GM18858 (cell line): ENCODE results near the gene CDKN2A.
A peak's percentile ranks its signal among the peaks of the same experiment; 100 is the strongest.

Experiments
- ATAC-seq: cut with Tn5 transposase; IDR thresholded peaks from one replicate; pipeline ENCODE4 v1.9.1; 2021; ENCODE audit not compliant: unreplicated experiment

Gene CDKN2A

GRCh38 chr9:21993893-21994555, at the start of gene CDKN2A:
Gene CDKN2A (minus strand): TSS chr9:21994392.
- ATAC-seq: peak; percentile 22

GRCh38 chr9:22043928-22044327, 49.7 kb upstream of the CDKN2A start:
- no peak for ATAC-seq

GRCh38 chr9:22041775-22042174, 47.6 kb upstream of the CDKN2A start:
- ATAC-seq: no peak

GRCh38 chr9:22041344-22041743, 47.2 kb upstream of the CDKN2A start:
- ATAC-seq: no peak

GRCh38 chr9:22040760-22041159, 46.6 kb upstream of the CDKN2A start:
- no peak for ATAC-seq

- ATAC-seq: no peak
Observed at GRCh38 chr9:22039258-22039657, 45.1 kb upstream of the CDKN2A start.

GRCh38 chr9:22037954-22038690, 43.9 kb upstream of the CDKN2A start:
- no peak for ATAC-seq

- ATAC-seq: no peak
Observed at GRCh38 chr9:22036866-22037626, 42.9 kb upstream of the CDKN2A start.

- ATAC-seq: no peak
Observed at GRCh38 chr9:22035591-22036011, 41.4 kb upstream of the CDKN2A start.

- ATAC-seq: no peak
Observed at GRCh38 chr9:22033012-22033630, 38.9 kb upstream of the CDKN2A start.

GRCh38 chr9:22031655-22032411, 37.6 kb upstream of the CDKN2A start:
- no peak for ATAC-seq

GRCh38 chr9:22030101-22030598, 36.0 kb upstream of the CDKN2A start:
- peak; percentile 73 for ATAC-seq

GRCh38 chr9:22029231-22029630, 35.0 kb upstream of the CDKN2A start:
- no peak for ATAC-seq

GRCh38 chr9:22028394-22028793, 34.2 kb upstream of the CDKN2A start:
- ATAC-seq: no peak

GRCh38 chr9:22026696-22027095, 32.5 kb upstream of the CDKN2A start:
- no peak for ATAC-seq

- ATAC-seq: no peak
Observed at GRCh38 chr9:22022396-22022795, 28.2 kb upstream of the CDKN2A start.

- no peak for ATAC-seq
Observed at GRCh38 chr9:22010866-22011625, 16.9 kb upstream of the CDKN2A start.

GRCh38 chr9:22009506-22009867, 15.3 kb upstream of the CDKN2A start:
- ATAC-seq: peak; percentile 33

GRCh38 chr9:22008717-22009505, 14.7 kb upstream of the CDKN2A start, which contains the start of gene CDKN2B:
Gene CDKN2B (minus strand): TSS chr9:22009305. CDS start chr9:22008953, 352 bp downstream.
- peak; percentile 85 for ATAC-seq
